ENCODE measurements around the gene TDRD9.

The TDRD9 gene

GRCh38 chr14:103949131-103949790, 21.0 kb downstream of the TDRD9 start:
- TF ChIP-seq RAD21 (IDR thresholded peaks at IDR 0.05; ENCODE audit: low read depth) (no peak), EGR1 (IDR thresholded peaks at IDR 0.05) (no peak), CEBPB (IDR thresholded peaks at IDR 0.05) (no peak), USF1 (IDR thresholded peaks at IDR 0.05) (no peak), CREB1 (IDR thresholded peaks at IDR 0.05; ENCODE audit: low read depth) (no peak), NFIC (IDR thresholded peaks at IDR 0.05) (no peak)

- TF ChIP-seq CEBPB (IDR thresholded peaks at IDR 0.05) (no peak), REST (IDR thresholded peaks at IDR 0.05; ENCODE audit: low read depth) (no peak), MAX (IDR thresholded peaks at IDR 0.05) (no peak), FOXM1 (IDR thresholded peaks at IDR 0.05; ENCODE audit: borderline replicate concordance, low read depth) (no peak), YY1 (IDR thresholded peaks at IDR 0.05; ENCODE audit: low read depth) (no peak), EP300 (IDR thresholded peaks at IDR 0.05; ENCODE audit: borderline replicate concordance) (no peak), CREB1 (IDR thresholded peaks at IDR 0.05; ENCODE audit: low read depth) (no peak), TAF1 (IDR thresholded peaks at IDR 0.05; ENCODE audit: low read depth) (no peak), TCF12 (IDR thresholded peaks at IDR 0.05; ENCODE audit: low read depth) (no peak), TEAD4 (IDR thresholded peaks at IDR 0.05) (no peak), NFIC (IDR thresholded peaks at IDR 0.05) (no peak), USF1 (IDR thresholded peaks at IDR 0.05) (no peak), RAD21 (IDR thresholded peaks at IDR 0.05; ENCODE audit: low read depth) (no peak), EGR1 (IDR thresholded peaks at IDR 0.05) (no peak)
Observed at GRCh38 chr14:103960457-103961055, 32.3 kb downstream of the TDRD9 start.

- no peak for TF ChIP-seq TAF1 (IDR thresholded peaks at IDR 0.05; ENCODE audit: low read depth)
- no peak for TF ChIP-seq EGR1 (IDR thresholded peaks at IDR 0.05)
- TF ChIP-seq REST (IDR thresholded peaks at IDR 0.05; ENCODE audit: low read depth), result no peak
- no peak for TF ChIP-seq RAD21 (IDR thresholded peaks at IDR 0.05; ENCODE audit: low read depth)
- no peak for TF ChIP-seq TCF12 (IDR thresholded peaks at IDR 0.05; ENCODE audit: low read depth)
- no peak for TF ChIP-seq EP300 (IDR thresholded peaks at IDR 0.05; ENCODE audit: borderline replicate concordance)
- TF ChIP-seq MAX (IDR thresholded peaks at IDR 0.05), result no peak
Observed at GRCh38 chr14:103961928-103962578, 33.8 kb downstream of the TDRD9 start.

- TF ChIP-seq ZBTB7A (IDR thresholded peaks at IDR 0.05; ENCODE audit: low read depth) (no peak), YY1 (IDR thresholded peaks at IDR 0.05; ENCODE audit: low read depth) (no peak), REST (IDR thresholded peaks at IDR 0.05; ENCODE audit: low read depth) (no peak), CEBPB (IDR thresholded peaks at IDR 0.05) (no peak), EP300 (IDR thresholded peaks at IDR 0.05; ENCODE audit: borderline replicate concordance) (no peak), CREB1 (IDR thresholded peaks at IDR 0.05; ENCODE audit: low read depth) (no peak), TAF1 (IDR thresholded peaks at IDR 0.05; ENCODE audit: low read depth) (no peak), USF1 (IDR thresholded peaks at IDR 0.05) (no peak), FOXM1 (IDR thresholded peaks at IDR 0.05; ENCODE audit: borderline replicate concordance, low read depth) (no peak), RAD21 (IDR thresholded peaks at IDR 0.05; ENCODE audit: low read depth) (no peak), EGR1 (IDR thresholded peaks at IDR 0.05) (no peak), MAX (IDR thresholded peaks at IDR 0.05) (no peak), TEAD4 (IDR thresholded peaks at IDR 0.05) (no peak), TCF12 (IDR thresholded peaks at IDR 0.05; ENCODE audit: low read depth) (no peak), NFIC (IDR thresholded peaks at IDR 0.05) (no peak)
Observed at GRCh38 chr14:103966631-103967030, 38.4 kb downstream of the TDRD9 start.
